HG03520 (cell line): Measurements from ENCODE around the gene STXBP1.
"Not testable (repeated sequence)": the region's sequence is repeated elsewhere in the genome, so short reads cannot be mapped to it uniquely, and the experiment has no call there.

Experiments used
- ATAC-seq: cut with Tn5 transposase; IDR thresholded peaks from one replicate; pipeline ENCODE4 v1.9.1; 2021; ENCODE audit warnings: mild to moderate bottlenecking, moderate library complexity; ENCODE audit not compliant: unreplicated experiment

The STXBP1 gene

GRCh38 chr9:127613583-127613954, 1.5 kb downstream of the STXBP1 start:
- no peak for ATAC-seq

- ATAC-seq: no peak
Measured at GRCh38 chr9:127614961-127615360, 2.9 kb downstream of the STXBP1 start.

- ATAC-seq: not testable (repeated sequence)
Measured at GRCh38 chr9:127621339-127621970, 9.4 kb downstream of the STXBP1 start.

GRCh38 chr9:127626752-127627493, 14.8 kb downstream of the STXBP1 start:
- ATAC-seq: no peak

GRCh38 chr9:127627494-127627855, 15.4 kb downstream of the STXBP1 start:
- no peak for ATAC-seq

GRCh38 chr9:127628758-127629467, 16.8 kb downstream of the STXBP1 start:
- ATAC-seq: no peak

GRCh38 chr9:127629468-127630081, 17.5 kb downstream of the STXBP1 start:
- no peak for ATAC-seq

GRCh38 chr9:127633216-127633862, 21.3 kb downstream of the STXBP1 start:
- no peak for ATAC-seq

GRCh38 chr9:127634021-127634420, 21.9 kb downstream of the STXBP1 start:
- no peak for ATAC-seq

GRCh38 chr9:127634698-127635097, 22.6 kb downstream of the STXBP1 start:
- ATAC-seq: no peak

- ATAC-seq: no peak
Measured at GRCh38 chr9:127635201-127635735, 23.2 kb downstream of the STXBP1 start.

- no peak for ATAC-seq
Measured at GRCh38 chr9:127637322-127637847, 25.3 kb downstream of the STXBP1 start.

- ATAC-seq: no peak
Measured at GRCh38 chr9:127640908-127641545, 28.9 kb downstream of the STXBP1 start.

GRCh38 chr9:127642082-127642740, 30.1 kb downstream of the STXBP1 start:
- ATAC-seq: no peak

- ATAC-seq: no peak
Measured at GRCh38 chr9:127644146-127644827, 32.2 kb downstream of the STXBP1 start.

- no peak for ATAC-seq
Measured at GRCh38 chr9:127644943-127645342, 32.9 kb downstream of the STXBP1 start.

GRCh38 chr9:127647451-127647850, 35.4 kb downstream of the STXBP1 start:
- ATAC-seq: no peak

- ATAC-seq: no peak
Measured at GRCh38 chr9:127650518-127650917, 38.4 kb downstream of the STXBP1 start.
